Tibial nerve (tissue), 4 donors: ENCODE results near the gene MID2.

ENCODE experiments used
- EP300 ChIP-seq, 2 donors: sonication (generic); formaldehyde crosslinking; IDR thresholded peaks; one replicate each; pipeline ENCODE4 v1.6.1; 2017; ENCODE audit warnings: antibody characterized with exemption in 2 of 2, mild to moderate bottlenecking in 1 of 2
- POLR2A ChIP-seq, 2 donors: fragments of 450-650 bp; IDR thresholded peaks; one replicate each; pipeline ENCODE4 v1.6.1; 2017; ENCODE audit warnings: antibody characterized with exemption in 2 of 2, mild to moderate bottlenecking in 2 of 2, moderate library complexity in 2 of 2
- TF ChIP-seq, protein P1 (sequence below), 5 experiments: fragments of 200-600 bp in 3 of 5; fragments of 450-650 bp in 2 of 5; sonication (generic) in 3 of 5; IDR thresholded peaks; one replicate each; pipeline ENCODE4 v1.5.1; 2016 to 2019; ENCODE audit warnings: antibody characterized with exemption in 5 of 5, mild to moderate bottlenecking in 3 of 5, moderate library complexity in 2 of 5

DNA sequence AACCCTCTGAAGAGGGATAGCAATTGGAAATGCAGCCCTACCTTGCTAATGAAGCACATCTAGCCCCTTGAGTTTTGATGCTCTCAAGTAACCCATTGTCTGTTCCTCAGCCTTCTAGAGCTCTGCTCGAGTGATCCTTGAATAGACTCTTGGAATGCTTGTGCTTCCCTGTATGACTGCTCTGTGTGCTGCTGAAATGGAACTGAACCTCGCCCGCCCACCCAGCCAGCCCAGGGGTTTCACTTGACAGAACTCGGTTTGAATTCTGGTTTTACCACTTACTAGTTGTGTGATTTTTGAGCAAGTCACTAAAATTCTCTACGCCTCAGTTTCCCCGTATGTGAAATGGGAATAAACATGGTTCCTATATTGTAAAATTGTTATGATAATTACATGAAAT is 77.1 kb downstream of the MID2 start:
- TF ChIP-seq POLR2A (IDR thresholded peaks at IDR 0.05), result no peak
- TF ChIP-seq, protein P1, sequence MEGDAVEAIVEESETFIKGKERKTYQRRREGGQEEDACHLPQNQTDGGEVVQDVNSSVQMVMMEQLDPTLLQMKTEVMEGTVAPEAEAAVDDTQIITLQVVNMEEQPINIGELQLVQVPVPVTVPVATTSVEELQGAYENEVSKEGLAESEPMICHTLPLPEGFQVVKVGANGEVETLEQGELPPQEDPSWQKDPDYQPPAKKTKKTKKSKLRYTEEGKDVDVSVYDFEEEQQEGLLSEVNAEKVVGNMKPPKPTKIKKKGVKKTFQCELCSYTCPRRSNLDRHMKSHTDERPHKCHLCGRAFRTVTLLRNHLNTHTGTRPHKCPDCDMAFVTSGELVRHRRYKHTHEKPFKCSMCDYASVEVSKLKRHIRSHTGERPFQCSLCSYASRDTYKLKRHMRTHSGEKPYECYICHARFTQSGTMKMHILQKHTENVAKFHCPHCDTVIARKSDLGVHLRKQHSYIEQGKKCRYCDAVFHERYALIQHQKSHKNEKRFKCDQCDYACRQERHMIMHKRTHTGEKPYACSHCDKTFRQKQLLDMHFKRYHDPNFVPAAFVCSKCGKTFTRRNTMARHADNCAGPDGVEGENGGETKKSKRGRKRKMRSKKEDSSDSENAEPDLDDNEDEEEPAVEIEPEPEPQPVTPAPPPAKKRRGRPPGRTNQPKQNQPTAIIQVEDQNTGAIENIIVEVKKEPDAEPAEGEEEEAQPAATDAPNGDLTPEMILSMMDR (IDR thresholded peaks at IDR 0.05), result no peak
- TF ChIP-seq EP300 (IDR thresholded peaks at IDR 0.05), result no peak
